Heart left ventricle (tissue), 16 donors: Measurements from ENCODE around the gene FAF1. TPM values are rescaled to one million over a fixed set of nuclear protein-coding genes. Genes with fewer than 3 reads are reported as not detected.

ENCODE experiments used
- ATAC-seq, 4 donors: fragments of 200-7000 bp; cut with Tn5 transposase; one replicate each; pipeline ENCODE4 v1.9.1; 2020 to 2022; ENCODE audit warnings: moderate library complexity in 4 of 4, mild to moderate bottlenecking in 3 of 4, moderate number of reproducible peaks in 1 of 4
- DNase-seq, 5 donors: peaks; one replicate each; pipeline ENCODE4 v3.0.0-alpha.2; 2020
- H3K27ac ChIP-seq, 12 donors: fragments of 200-600 bp; sonication (generic) in 4 of 12; one replicate each; pipeline versions ENCODE4 v1.5.0 to v1.8.0; 2016 to 2022; ENCODE audit warnings: mild to moderate bottlenecking in 2 of 12
- H3K27me3 ChIP-seq, 9 donors: fragments of 200-600 bp; sonication (generic) in 2 of 9; one replicate each; pipeline versions ENCODE4 v1.5.1 to v1.8.0; 2016 to 2022; ENCODE audit warnings: mild to moderate bottlenecking in 3 of 9
- H3K36me3 ChIP-seq, 9 donors: fragments of 200-600 bp; sonication (generic) in 2 of 9; one replicate each; pipeline versions ENCODE4 v1.5.0 to v1.8.0; 2018 to 2022; ENCODE audit warnings: mild to moderate bottlenecking in 2 of 9
- H3K4me1 ChIP-seq, 12 donors: fragments of 200-600 bp; sonication (generic) in 4 of 12; one replicate each; pipeline versions ENCODE4 v1.5.0 to v1.8.0; 2016 to 2022; ENCODE audit warnings: mild to moderate bottlenecking in 3 of 12
- H3K4me3 ChIP-seq, 12 donors: fragments of 200-600 bp; sonication (generic) in 4 of 12; one replicate each; pipeline versions ENCODE4 v1.5.0 to v1.8.0; 2017 to 2022; ENCODE audit warnings: mild to moderate bottlenecking in 9 of 12, moderate library complexity in 4 of 12
- H3K9me3 ChIP-seq, 12 donors: fragments of 200-600 bp; sonication (generic) in 4 of 12; one replicate each; pipeline versions ENCODE4 v1.5.0 to v1.8.0; 2016 to 2022; ENCODE audit warnings: mild to moderate bottlenecking in 1 of 12
- POLR2A ChIP-seq, 2 donors: fragments of 450-650 bp; IDR thresholded peaks; one replicate each; pipeline ENCODE4 v1.6.1; 2017; ENCODE audit warnings: antibody characterized with exemption in 2 of 2, mild to moderate bottlenecking in 2 of 2, moderate library complexity in 2 of 2
- WGBS, 4 donors: extraction: QIAGEN DNeasy Blood & Tissue Kit in 2 of 4; methylation state at CpG; one replicate each; pipeline versions ENCODE4 v1.1.5 to v1.1.7; 2013 to 2018; 5-methylcytosine and 5-hydroxymethylcytosine counted together
- intact Hi-C, 10 donors: fragments of 100-400 bp; cut with DNase I; formaldehyde crosslinking; loops; one replicate each; pipeline versions ENCODE4 v1.11.1 to v1.14.2; 2022
- polyA plus RNA-seq, 2 donors: library from polyadenylated mRNA; stranded (reverse); fragments of 200-250 nt; gene quantifications; one replicate each; pipeline ENCODE4 v1.2.3, GENCODE V29; 2013
- total RNA-seq, 9 donors: library from RNA; depleted of rRNA in 2 of 9; stranded (reverse); fragments of >200 nt in 2 of 9; fragmentation: NEBNext Ultra II Directional in 3 of 9; extraction: Animal tissue kit (Norgen Biotek cat#: 25700) in 3 of 9; gene quantifications; one replicate each; pipeline versions ENCODE4 v1.1.0 to v1.2.4, GENCODE V29; 2016 to 2023
- TF ChIP-seq, protein P1 (sequence below), 12 donors: fragments of 200-600 bp; sonication (generic) in 4 of 12; IDR thresholded peaks; one replicate each; pipeline versions ENCODE4 v1.5.0 to v1.8.0; 2018 to 2022; ENCODE audit warnings: antibody characterized with exemption in 12 of 12, mild to moderate bottlenecking in 5 of 12
- donor health status: ischemic (EF 13 %, LVEDD 7.1; RV severe dilation, severe dysfunction).
- donor health status: healthy with polysubstance abuse.
- donor health status: DM: no; HTN: yes; CAD: no.
- donor health status: DM: no; HTN: no; CAD: no.
- donor health status: ischemic (EF 25% LVEDD 6.9; RV normal size, moderate dysfunction).
- donor health status: ischemic (EF 25% LVEDD 5.7; RV mildly dilated, moderate dysfunction).
- donor health status: healthy.
- donor health status: DM: yes; HTN: yes; CAD: no.
- donor health status: ischemic (EF 35%, LVEDD 5.7; RV mildly dilated, moderate dysfunction).
- donor health status: nonischemic (EF 11% LVEDD 7.7; RV severe dilation, severe dysfunction).
- donor health status: DM: yes; HTN: yes; CAD: no.
- donor health status: PGD.
- donor health status: ischemic (EF 29% LVEDD 5.4; RV normal size, mild dysfunction).
- donor health status: nonischemic (EF 23%, LVEDD 6.1; RV moderate dilation, normal function).

Gene FAF1
- total and polyA plus RNA-seq, 11 donors = 41.0 to 112 (median 81.3) TPM

- intact Hi-C loops = no loop called here
- Histone ChIP-seq H3K9me3 (no peaks in the 10 kb centered on the region), H3K4me3 (no peak overlapping the region), H3K27me3 (no peaks in the 10 kb centered on the region), H3K36me3 (peaks cover 0 to 74% (median 15%) of the 10 kb centered on the region in 9 donors), H3K27ac (no peak overlapping the region), H3K4me1 (no peaks in the 10 kb centered on the region)
- ATAC-seq = no peak
- WGBS, 4 donors = 88 to 95% (median 90%) methylated on average over 3 of the region's 3 CpGs
- TF ChIP-seq, protein P1, sequence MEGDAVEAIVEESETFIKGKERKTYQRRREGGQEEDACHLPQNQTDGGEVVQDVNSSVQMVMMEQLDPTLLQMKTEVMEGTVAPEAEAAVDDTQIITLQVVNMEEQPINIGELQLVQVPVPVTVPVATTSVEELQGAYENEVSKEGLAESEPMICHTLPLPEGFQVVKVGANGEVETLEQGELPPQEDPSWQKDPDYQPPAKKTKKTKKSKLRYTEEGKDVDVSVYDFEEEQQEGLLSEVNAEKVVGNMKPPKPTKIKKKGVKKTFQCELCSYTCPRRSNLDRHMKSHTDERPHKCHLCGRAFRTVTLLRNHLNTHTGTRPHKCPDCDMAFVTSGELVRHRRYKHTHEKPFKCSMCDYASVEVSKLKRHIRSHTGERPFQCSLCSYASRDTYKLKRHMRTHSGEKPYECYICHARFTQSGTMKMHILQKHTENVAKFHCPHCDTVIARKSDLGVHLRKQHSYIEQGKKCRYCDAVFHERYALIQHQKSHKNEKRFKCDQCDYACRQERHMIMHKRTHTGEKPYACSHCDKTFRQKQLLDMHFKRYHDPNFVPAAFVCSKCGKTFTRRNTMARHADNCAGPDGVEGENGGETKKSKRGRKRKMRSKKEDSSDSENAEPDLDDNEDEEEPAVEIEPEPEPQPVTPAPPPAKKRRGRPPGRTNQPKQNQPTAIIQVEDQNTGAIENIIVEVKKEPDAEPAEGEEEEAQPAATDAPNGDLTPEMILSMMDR (IDR thresholded peaks at IDR 0.05) = no peak
- TF ChIP-seq POLR2A (IDR thresholded peaks at IDR 0.05) = no peak
- no peak for DNase-seq
Measured at GRCh38 chr1:50582346-50582745, 377.7 kb downstream of the FAF1 start.

DNA sequence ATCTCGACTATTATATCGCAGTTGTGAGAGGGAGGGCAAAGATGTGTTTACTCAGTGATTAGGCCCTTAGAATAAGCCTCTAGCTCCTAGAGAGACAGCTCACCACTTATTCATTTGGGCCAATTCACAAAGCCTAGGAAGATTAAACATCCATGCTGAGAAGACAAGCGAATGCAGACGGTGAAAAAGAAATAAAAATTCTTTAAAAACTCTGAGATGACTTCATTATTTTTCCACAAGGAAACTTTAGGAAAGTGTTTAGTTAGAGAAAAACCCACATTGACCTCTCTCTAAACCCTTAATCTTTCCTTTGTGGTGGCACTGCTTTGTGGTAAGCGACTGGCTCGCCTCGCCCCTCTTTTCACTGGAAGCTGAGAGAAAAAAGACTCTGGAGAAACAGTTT, 390.0 kb downstream of the FAF1 start:
- Histone ChIP-seq H3K9me3 (no peaks in the 10 kb centered on the region), H3K4me1 (peaks cover 0 to 2% (median 0%) of the 10 kb centered on the region in 12 donors), H3K36me3 (peaks cover 0 to 34% (median 22%) of the 10 kb centered on the region in 9 donors), H3K27me3 (no peaks in the 10 kb centered on the region), H3K27ac (no peak overlapping the region), H3K4me3 (no peak overlapping the region)
- WGBS, 4 donors = 87 to 89% (median 88%) methylated on average over 7 of the region's 7 CpGs
- no peak for DNase-seq
- ATAC-seq = no peak
- intact Hi-C loops = no loop called here
- TF ChIP-seq, protein P1 (IDR thresholded peaks at IDR 0.05) = no peak

DNA sequence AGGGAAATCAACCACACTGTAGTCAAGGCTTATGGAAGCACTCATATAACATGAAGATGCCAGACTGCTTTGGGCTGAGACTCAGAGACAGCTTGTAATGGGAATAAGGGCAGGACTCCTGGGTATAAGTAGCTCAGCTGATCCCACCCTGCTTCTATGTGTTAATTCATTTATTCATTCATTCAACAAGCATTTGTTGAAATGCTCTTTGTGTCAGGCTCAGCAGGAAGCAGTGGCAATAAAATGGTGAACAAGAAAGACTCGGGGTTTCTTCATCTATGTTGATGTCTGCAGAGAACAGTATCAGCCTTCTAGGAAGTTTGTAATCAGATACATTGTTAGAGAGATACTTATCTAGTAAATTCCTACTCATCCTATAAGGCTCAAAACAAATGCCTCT, 391.3 kb downstream of the FAF1 start:
- DNase-seq (no peak), ATAC-seq (no peak)
- no peaks in the 10 kb centered on the region for H3K27me3 ChIP-seq
- H3K36me3 ChIP-seq = peaks cover 0 to 47% (median 33%) of the 10 kb centered on the region in 9 donors
- no peak overlapping the region for H3K27ac ChIP-seq
- WGBS, 4 donors = 92 to 100% (median 94%) methylated on average over 1 of the region's 1 CpG
- intact Hi-C loops = no loop called here
- peaks cover 0 to 2% (median 0%) of the 10 kb centered on the region in 12 donors for H3K4me1 ChIP-seq
- no peak overlapping the region for H3K4me3 ChIP-seq
- TF ChIP-seq, protein P1 (IDR thresholded peaks at IDR 0.05) = no peak
- no peak for TF ChIP-seq POLR2A (IDR thresholded peaks at IDR 0.05)
- no peaks in the 10 kb centered on the region for H3K9me3 ChIP-seq

DNA sequence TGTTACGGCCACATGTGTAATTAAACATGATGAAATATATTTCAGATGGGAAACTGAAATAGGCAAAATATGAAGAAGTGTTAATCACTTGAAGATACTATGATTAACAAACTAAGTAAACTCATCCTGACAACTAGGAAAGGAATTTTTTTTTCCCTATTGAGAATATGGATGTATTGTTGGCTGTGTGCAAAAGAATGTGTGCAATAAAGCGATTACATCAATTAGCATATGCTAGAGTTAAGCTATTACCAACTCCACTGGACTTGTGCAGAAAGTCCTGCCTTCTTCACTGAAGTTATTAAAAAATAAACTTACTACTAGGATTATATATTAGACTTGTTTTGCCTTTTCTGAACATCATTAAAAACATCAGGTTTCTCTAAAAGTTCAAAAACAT, 393.7 kb downstream of the FAF1 start:
- ATAC-seq = no peak
- TF ChIP-seq, protein P1 (IDR thresholded peaks at IDR 0.05) = no peak
- TF ChIP-seq POLR2A (IDR thresholded peaks at IDR 0.05) = no peak
- WGBS, 4 donors = 95 to 100% (median 96%) methylated on average over 2 of the region's 2 CpGs
- Histone ChIP-seq H3K36me3 (peaks cover 0 to 54% (median 34%) of the 10 kb centered on the region in 9 donors), H3K4me1 (no peaks in the 10 kb centered on the region), H3K27me3 (no peaks in the 10 kb centered on the region), H3K27ac (no peak overlapping the region), H3K9me3 (no peaks in the 10 kb centered on the region), H3K4me3 (no peak overlapping the region)
- DNase-seq = no peak
- intact Hi-C loops = no loop called here
